ENCODE results near the gene SMAD2. TPM values are rescaled to one million over a fixed set of nuclear protein-coding genes. Genes with fewer than 3 reads are reported as not detected.

Gene SMAD2
- total RNA-seq, 1 donor, result 44.9 TPM

DNA sequence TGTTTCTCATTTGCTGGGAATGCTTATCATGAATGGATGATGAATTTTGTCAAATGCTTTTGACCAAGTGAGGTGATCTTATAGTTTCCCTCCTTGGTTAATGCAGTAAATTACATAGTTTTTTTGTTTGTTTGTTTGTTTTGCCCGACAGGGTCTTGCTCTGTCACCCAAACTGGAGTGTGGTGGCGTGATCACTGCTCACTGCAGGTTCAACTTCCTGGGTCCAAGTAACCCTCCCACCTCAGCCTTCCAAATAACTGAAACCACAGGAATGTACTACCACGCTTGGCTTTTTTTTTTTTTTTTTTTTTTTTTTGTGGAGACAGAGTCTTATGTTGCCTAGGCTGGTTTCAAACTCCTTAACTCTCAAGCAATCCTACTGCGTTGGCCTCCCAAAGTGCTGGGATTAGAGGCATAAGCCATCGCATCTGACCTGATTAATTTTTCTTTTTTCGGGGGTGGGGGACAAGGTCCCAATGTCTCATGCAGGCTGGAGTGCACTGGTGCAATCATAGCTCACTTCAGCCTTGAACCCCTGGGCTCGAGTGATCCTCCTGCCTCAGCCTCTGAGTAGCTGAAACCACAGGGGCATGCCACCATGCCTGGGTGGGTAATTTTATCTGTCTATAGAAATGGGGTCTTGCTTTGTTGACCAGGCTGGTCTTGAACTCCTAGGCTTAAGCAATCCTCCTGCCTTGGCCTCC, 48.6 kb downstream of the SMAD2 start:
- H3K27ac ChIP-seq (ENCODE audit: low read depth, low read length), result peak overlapping the region; percentile 41

DNA sequence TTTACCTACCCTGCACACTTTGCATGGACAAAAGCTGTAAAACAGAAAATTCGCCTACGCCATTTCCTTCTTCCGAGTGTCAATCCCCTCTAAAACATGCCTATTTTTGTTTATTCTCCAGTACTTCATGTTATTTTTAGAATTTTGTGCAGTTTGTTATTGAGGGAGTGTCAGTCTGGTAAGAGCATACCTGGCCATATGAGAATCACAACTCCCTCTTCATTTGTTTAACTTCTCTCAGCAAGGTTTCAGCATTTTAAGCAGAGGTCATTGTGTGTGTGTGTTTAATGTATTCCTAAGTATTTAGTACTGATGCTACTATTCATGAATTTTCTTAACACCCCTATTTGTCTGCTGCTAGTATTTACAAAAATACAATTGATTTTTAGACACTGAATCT, 49.4 kb downstream of the SMAD2 start:
- Histone ChIP-seq H3K4me3 (ENCODE audit: insufficient read depth, low read length) (no peak overlapping the region), H3K27ac (ENCODE audit: low read depth, low read length) (peak overlapping the region; percentile 9), H4K20me1 (ENCODE audit: insufficient read depth, low read length) (peaks cover 3% of the 10 kb centered on the region), H3K4me1 (ENCODE audit: insufficient read depth, low read length) (peaks cover 32% of the 10 kb centered on the region), H2AFZ (ENCODE audit: low read length) (no peak overlapping the region), H3K36me3 (ENCODE audit: insufficient read depth, low read length) (no peaks in the 10 kb centered on the region), H3K9me3 (ENCODE audit: low read depth, low read length) (no peaks in the 10 kb centered on the region), H3K27me3 (ENCODE audit: insufficient read depth, low read length) (no peaks in the 10 kb centered on the region), H3K4me2 (ENCODE audit: insufficient read depth, low read length) (no peak overlapping the region), H3K79me2 (ENCODE audit: insufficient read depth, low read length) (peaks cover 30% of the 10 kb centered on the region)
- no peak for DNase-seq (ENCODE audit: insufficient read length, low spot score, missing footprints)
- TF ChIP-seq, protein P1, sequence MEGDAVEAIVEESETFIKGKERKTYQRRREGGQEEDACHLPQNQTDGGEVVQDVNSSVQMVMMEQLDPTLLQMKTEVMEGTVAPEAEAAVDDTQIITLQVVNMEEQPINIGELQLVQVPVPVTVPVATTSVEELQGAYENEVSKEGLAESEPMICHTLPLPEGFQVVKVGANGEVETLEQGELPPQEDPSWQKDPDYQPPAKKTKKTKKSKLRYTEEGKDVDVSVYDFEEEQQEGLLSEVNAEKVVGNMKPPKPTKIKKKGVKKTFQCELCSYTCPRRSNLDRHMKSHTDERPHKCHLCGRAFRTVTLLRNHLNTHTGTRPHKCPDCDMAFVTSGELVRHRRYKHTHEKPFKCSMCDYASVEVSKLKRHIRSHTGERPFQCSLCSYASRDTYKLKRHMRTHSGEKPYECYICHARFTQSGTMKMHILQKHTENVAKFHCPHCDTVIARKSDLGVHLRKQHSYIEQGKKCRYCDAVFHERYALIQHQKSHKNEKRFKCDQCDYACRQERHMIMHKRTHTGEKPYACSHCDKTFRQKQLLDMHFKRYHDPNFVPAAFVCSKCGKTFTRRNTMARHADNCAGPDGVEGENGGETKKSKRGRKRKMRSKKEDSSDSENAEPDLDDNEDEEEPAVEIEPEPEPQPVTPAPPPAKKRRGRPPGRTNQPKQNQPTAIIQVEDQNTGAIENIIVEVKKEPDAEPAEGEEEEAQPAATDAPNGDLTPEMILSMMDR (IDR thresholded peaks at IDR 0.05; ENCODE audit: extremely low read depth, low read depth, low read length), result no peak

More for the DNA sequence above, 48.6 kb downstream of the SMAD2 start:
- Histone ChIP-seq H2AFZ (ENCODE audit: low read length) (no peak overlapping the region), H3K9me3 (ENCODE audit: low read depth, low read length) (no peaks in the 10 kb centered on the region), H3K27me3 (ENCODE audit: insufficient read depth, low read length) (no peaks in the 10 kb centered on the region), H3K4me3 (ENCODE audit: insufficient read depth, low read length) (no peak overlapping the region), H3K36me3 (ENCODE audit: insufficient read depth, low read length) (no peaks in the 10 kb centered on the region), H3K4me2 (ENCODE audit: insufficient read depth, low read length) (peak overlapping the region; percentile 60), H3K4me1 (ENCODE audit: insufficient read depth, low read length) (peaks cover 32% of the 10 kb centered on the region), H3K79me2 (ENCODE audit: insufficient read depth, low read length) (peaks cover 25% of the 10 kb centered on the region), H4K20me1 (ENCODE audit: insufficient read depth, low read length) (peaks cover 3% of the 10 kb centered on the region)
- TF ChIP-seq, protein P1 (IDR thresholded peaks at IDR 0.05; ENCODE audit: extremely low read depth, low read depth, low read length), result no peak
- no peak for DNase-seq (ENCODE audit: insufficient read length, low spot score, missing footprints)

DNA sequence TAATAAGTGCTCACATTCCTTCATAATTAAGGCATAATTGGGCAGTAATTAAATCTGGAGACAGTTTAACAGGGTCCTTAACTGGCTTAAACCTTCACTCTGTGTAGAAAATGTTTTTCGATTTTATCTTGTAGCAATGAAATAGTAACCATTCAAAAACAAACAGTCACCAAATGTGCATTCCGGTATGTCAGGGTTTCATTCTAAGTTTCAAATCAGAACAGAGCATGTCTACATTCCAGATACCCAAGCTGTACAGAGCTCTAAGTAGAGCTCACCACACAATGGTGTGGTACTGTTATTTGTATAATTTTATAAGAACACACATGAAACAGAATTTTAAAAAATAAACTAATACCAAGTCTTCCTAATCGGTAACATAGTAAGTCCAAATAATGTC, 52.6 kb downstream of the SMAD2 start:
- Histone ChIP-seq H3K9me3 (ENCODE audit: low read depth, low read length) (no peaks in the 10 kb centered on the region), H4K20me1 (ENCODE audit: insufficient read depth, low read length) (peaks cover 8% of the 10 kb centered on the region), H3K4me3 (ENCODE audit: insufficient read depth, low read length) (no peak overlapping the region), H3K36me3 (ENCODE audit: insufficient read depth, low read length) (no peaks in the 10 kb centered on the region), H3K4me1 (ENCODE audit: insufficient read depth, low read length) (peaks cover 17% of the 10 kb centered on the region), H3K27ac (ENCODE audit: low read depth, low read length) (no peak overlapping the region), H3K79me2 (ENCODE audit: insufficient read depth, low read length) (peaks cover 47% of the 10 kb centered on the region), H3K27me3 (ENCODE audit: insufficient read depth, low read length) (no peaks in the 10 kb centered on the region), H3K4me2 (ENCODE audit: insufficient read depth, low read length) (no peak overlapping the region), H2AFZ (ENCODE audit: low read length) (no peak overlapping the region)
- DNase-seq (ENCODE audit: insufficient read length, low spot score, missing footprints), result no peak
- TF ChIP-seq, protein P1 (IDR thresholded peaks at IDR 0.05; ENCODE audit: extremely low read depth, low read depth, low read length), result no peak

DNA sequence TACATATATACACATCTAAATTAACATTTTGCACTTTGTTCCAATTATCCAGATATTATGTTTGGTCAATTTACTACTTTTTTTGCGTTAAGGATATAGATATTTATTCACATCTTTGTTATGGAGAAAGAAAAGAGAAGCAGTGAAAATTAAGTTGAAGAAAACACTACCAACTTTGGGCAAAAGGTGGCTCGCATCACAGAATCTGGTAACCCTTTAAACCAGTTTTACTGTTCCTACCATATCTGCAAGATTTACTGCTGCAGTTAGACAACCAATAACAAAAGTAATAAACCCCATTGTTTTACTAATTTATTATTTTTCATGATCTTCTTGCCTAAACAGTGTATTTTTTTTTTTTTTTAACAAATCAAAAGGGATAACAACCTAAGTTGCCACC, 53.6 kb downstream of the SMAD2 start:
- Histone ChIP-seq H4K20me1 (ENCODE audit: insufficient read depth, low read length) (peaks cover 8% of the 10 kb centered on the region), H3K36me3 (ENCODE audit: insufficient read depth, low read length) (no peaks in the 10 kb centered on the region), H3K27me3 (ENCODE audit: insufficient read depth, low read length) (no peaks in the 10 kb centered on the region), H3K79me2 (ENCODE audit: insufficient read depth, low read length) (peaks cover 55% of the 10 kb centered on the region), H3K4me3 (ENCODE audit: insufficient read depth, low read length) (no peak overlapping the region), H3K4me2 (ENCODE audit: insufficient read depth, low read length) (no peak overlapping the region), H3K4me1 (ENCODE audit: insufficient read depth, low read length) (peaks cover 7% of the 10 kb centered on the region), H3K27ac (ENCODE audit: low read depth, low read length) (no peak overlapping the region), H2AFZ (ENCODE audit: low read length) (no peak overlapping the region), H3K9me3 (ENCODE audit: low read depth, low read length) (no peaks in the 10 kb centered on the region)
- TF ChIP-seq, protein P1 (IDR thresholded peaks at IDR 0.05; ENCODE audit: extremely low read depth, low read depth, low read length), result peak; percentile 4
- DNase-seq (ENCODE audit: insufficient read length, low spot score, missing footprints), result no peak
